Measurements from ENCODE around the gene DUS2. TPM values are rescaled to one million over a fixed set of nuclear protein-coding genes. Genes with fewer than 3 reads are reported as not detected.
A peak's percentile ranks its signal among the peaks of the same experiment; 100 is the strongest.
"Not testable (repeated sequence)": the region's sequence is repeated elsewhere in the genome, so short reads cannot be mapped to it uniquely, and the experiment has no call there.

DUS2 gene
- total RNA-seq, 1 donor from 2014 or later: 16.4 TPM

- H3K27ac Mint-ChIP-seq (ENCODE audit: unreplicated experiment): no peak overlapping the region
- no peaks in the 10 kb centered on the region for H3K27me3 Mint-ChIP-seq (ENCODE audit: unreplicated experiment)
- peaks cover 5% of the 10 kb centered on the region for H3K9me3 Mint-ChIP-seq (ENCODE audit: unreplicated experiment)
- no peak for DNase-seq (ENCODE audit: low spot score)
- H3K4me3 Mint-ChIP-seq (ENCODE audit: unreplicated experiment): no peak overlapping the region
- TF ChIP-seq CTCF (IDR thresholded peaks at IDR 0.05; ENCODE audit: unreplicated experiment): no peak
- H3K4me1 Mint-ChIP-seq (ENCODE audit: unreplicated experiment): no peaks in the 10 kb centered on the region
- H3K36me3 Mint-ChIP-seq (ENCODE audit: low read depth, unreplicated experiment): peaks cover 21% of the 10 kb centered on the region
Observed at GRCh38 chr16:68113765-68114240, 90.7 kb downstream of the DUS2 start.

- not testable (repeated sequence) for H3K4me3 Mint-ChIP-seq (ENCODE audit: unreplicated experiment); H3K27ac Mint-ChIP-seq (ENCODE audit: unreplicated experiment); H3K9me3 Mint-ChIP-seq (ENCODE audit: unreplicated experiment); H3K4me1 Mint-ChIP-seq (ENCODE audit: unreplicated experiment); DNase-seq (ENCODE audit: low spot score); H3K27me3 Mint-ChIP-seq (ENCODE audit: unreplicated experiment)
- H3K36me3 Mint-ChIP-seq (ENCODE audit: low read depth, unreplicated experiment): peaks cover 11% of the 10 kb centered on the region
Observed at GRCh38 chr16:68114939-68115338, 91.9 kb downstream of the DUS2 start.

- Mint-ChIP-seq H3K9me3 (ENCODE audit: unreplicated experiment) (no peaks in the 10 kb centered on the region), H3K4me1 (ENCODE audit: unreplicated experiment) (no peaks in the 10 kb centered on the region), H3K27me3 (ENCODE audit: unreplicated experiment) (no peaks in the 10 kb centered on the region), H3K27ac (ENCODE audit: unreplicated experiment) (no peak overlapping the region), H3K36me3 (ENCODE audit: low read depth, unreplicated experiment) (peaks cover 7% of the 10 kb centered on the region), H3K4me3 (ENCODE audit: unreplicated experiment) (no peak overlapping the region)
- no peak for TF ChIP-seq CTCF (IDR thresholded peaks at IDR 0.05; ENCODE audit: unreplicated experiment)
- no peak for DNase-seq (ENCODE audit: low spot score)
Observed at GRCh38 chr16:68115851-68116250, 92.8 kb downstream of the DUS2 start.

- H3K27ac Mint-ChIP-seq (ENCODE audit: unreplicated experiment): no peak overlapping the region
- TF ChIP-seq CTCF (IDR thresholded peaks at IDR 0.05; ENCODE audit: unreplicated experiment): peak; percentile 65
- H3K36me3 Mint-ChIP-seq (ENCODE audit: low read depth, unreplicated experiment): peaks cover 4% of the 10 kb centered on the region
- H3K27me3 Mint-ChIP-seq (ENCODE audit: unreplicated experiment): no peaks in the 10 kb centered on the region
- DNase-seq (ENCODE audit: low spot score): no peak
- no peak overlapping the region for H3K4me3 Mint-ChIP-seq (ENCODE audit: unreplicated experiment)
- H3K4me1 Mint-ChIP-seq (ENCODE audit: unreplicated experiment): no peaks in the 10 kb centered on the region
- H3K9me3 Mint-ChIP-seq (ENCODE audit: unreplicated experiment): no peaks in the 10 kb centered on the region
Observed at GRCh38 chr16:68116256-68116867, 93.3 kb downstream of the DUS2 start.

- H3K27me3 Mint-ChIP-seq (ENCODE audit: unreplicated experiment): no peaks in the 10 kb centered on the region
- no peak overlapping the region for H3K4me3 Mint-ChIP-seq (ENCODE audit: unreplicated experiment)
- H3K4me1 Mint-ChIP-seq (ENCODE audit: unreplicated experiment): no peaks in the 10 kb centered on the region
- H3K27ac Mint-ChIP-seq (ENCODE audit: unreplicated experiment): no peak overlapping the region
- TF ChIP-seq CTCF (IDR thresholded peaks at IDR 0.05; ENCODE audit: unreplicated experiment): no peak
- no peak for DNase-seq (ENCODE audit: low spot score)
- no peaks in the 10 kb centered on the region for H3K9me3 Mint-ChIP-seq (ENCODE audit: unreplicated experiment)
- no peaks in the 10 kb centered on the region for H3K36me3 Mint-ChIP-seq (ENCODE audit: low read depth, unreplicated experiment)
Observed at GRCh38 chr16:68117884-68118283, 94.8 kb downstream of the DUS2 start.

GRCh38 chr16:68118954-68119353 is 95.9 kb downstream of the DUS2 start:
- H3K27ac Mint-ChIP-seq (ENCODE audit: unreplicated experiment); H3K36me3 Mint-ChIP-seq (ENCODE audit: low read depth, unreplicated experiment): not testable (repeated sequence)

DNA sequence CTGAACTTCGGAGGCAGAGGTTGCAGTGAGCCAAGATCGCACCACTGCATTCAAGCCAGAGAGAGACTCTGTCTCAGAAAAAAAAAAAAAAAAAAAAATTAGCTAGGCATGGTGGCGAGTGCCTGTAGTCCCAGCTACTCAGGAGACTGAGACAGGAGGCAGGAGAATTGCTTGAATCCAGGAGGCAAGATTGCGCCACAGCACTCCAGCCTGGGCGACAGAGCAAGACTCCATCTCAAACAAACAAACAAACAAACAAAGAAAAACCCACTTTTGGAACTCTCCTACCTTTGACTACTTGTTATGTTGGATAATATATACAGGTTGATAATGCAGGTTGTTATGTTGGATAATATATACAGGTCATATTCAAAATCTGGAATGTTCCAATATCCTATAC is 97.4 kb downstream of the DUS2 start:
- not testable (repeated sequence) for H3K27me3 Mint-ChIP-seq (ENCODE audit: unreplicated experiment); H3K4me3 Mint-ChIP-seq (ENCODE audit: unreplicated experiment); H3K36me3 Mint-ChIP-seq (ENCODE audit: low read depth, unreplicated experiment); H3K4me1 Mint-ChIP-seq (ENCODE audit: unreplicated experiment); DNase-seq (ENCODE audit: low spot score); H3K27ac Mint-ChIP-seq (ENCODE audit: unreplicated experiment); H3K9me3 Mint-ChIP-seq (ENCODE audit: unreplicated experiment)

More at GRCh38 chr16:68118954-68119353, 95.9 kb downstream of the DUS2 start:
- not testable (repeated sequence) for H3K4me3 Mint-ChIP-seq (ENCODE audit: unreplicated experiment); DNase-seq (ENCODE audit: low spot score); H3K4me1 Mint-ChIP-seq (ENCODE audit: unreplicated experiment); H3K9me3 Mint-ChIP-seq (ENCODE audit: unreplicated experiment); H3K27me3 Mint-ChIP-seq (ENCODE audit: unreplicated experiment)

Data from endothelial cell (in vitro differentiated cells).